SK-N-SH treated with all-trans-retinoic acid at 6 μM for 48 hours (cell line): ENCODE measurements around the gene WAPL.

Source experiments
- ARNTL ChIP-seq: fragments of 450-650 bp; formaldehyde crosslinking; IDR thresholded peaks from 2 replicates; pipeline ENCODE4 v1.5.0; 2020; ENCODE audit warnings: low read depth, mild to moderate bottlenecking, moderate library complexity, borderline replicate concordance
- BACH2 ChIP-seq: fragments of 250-450 bp; sonication (Bioruptor Pico); IDR thresholded peaks from 2 replicates; pipeline ENCODE4 v1.9.0; 2021; ENCODE audit warnings: mild to moderate bottlenecking, borderline replicate concordance
- PATZ1 ChIP-seq: fragments of 250-450 bp; sonication (Bioruptor Pico); IDR thresholded peaks from 2 replicates; pipeline ENCODE4 v1.8.0; 2020; ENCODE audit warnings: mild to moderate bottlenecking, moderate library complexity, borderline replicate concordance
- PPARA ChIP-seq: fragments of 250-450 bp; sonication (Bioruptor Pico); IDR thresholded peaks from 2 replicates; pipeline ENCODE4 v1.5.0; 2020; ENCODE audit warnings: mild to moderate bottlenecking, borderline replicate concordance
- SNAI2 ChIP-seq: fragments of 250-450 bp; sonication (Bioruptor Pico); IDR thresholded peaks from 2 replicates; pipeline ENCODE4 v1.5.0; 2020; ENCODE audit warnings: mild to moderate bottlenecking, moderate library complexity
- TCF4 ChIP-seq: fragments of 250-450 bp; sonication (Bioruptor Pico); IDR thresholded peaks from 2 replicates; pipeline ENCODE4 v1.8.0; 2021; ENCODE audit warnings: mild to moderate bottlenecking, moderate library complexity, borderline replicate concordance
- ZFP30 ChIP-seq: fragments of 450-650 bp; formaldehyde crosslinking; IDR thresholded peaks from 2 replicates; pipeline ENCODE4 v1.5.0; 2022; ENCODE audit warnings: mild to moderate bottlenecking, moderate library complexity
- ZNF8 ChIP-seq: fragments of 450-650 bp; formaldehyde crosslinking; IDR thresholded peaks from 2 replicates; pipeline ENCODE4 v1.5.0; 2020; ENCODE audit warnings: mild to moderate bottlenecking, moderate library complexity

- TF ChIP-seq ARNTL, result no peak
- no peak for TF ChIP-seq ZFP30 (CRISPR knock-in tag)
- no peak for TF ChIP-seq PATZ1 (CRISPR knock-in tag)
- no peak for TF ChIP-seq SNAI2 (CRISPR knock-in tag)
- no peak for TF ChIP-seq BACH2 (CRISPR knock-in tag)
- no peak for TF ChIP-seq TCF4
- TF ChIP-seq PPARA, result no peak
- TF ChIP-seq ZNF8 (CRISPR knock-in tag), result no peak
Measured at GRCh38 chr10:86423739-86424138, 97.9 kb downstream of the WAPL start.
